Body of pancreas (tissue), 4 donors: ENCODE measurements around the gene ASAP3. TPM values are rescaled to one million over a fixed set of nuclear protein-coding genes. Genes with fewer than 3 reads are reported as not detected.

Experiments
- ATAC-seq: fragments of 150-250 bp; one replicate; pipeline ENCODE4 v1.9.1; 2016
- DNase-seq, 4 donors: peaks; one replicate each; pipeline ENCODE4 v3.0.0-alpha.2; 2019
- H3K27ac ChIP-seq, 4 donors: fragments of 200-600 bp; sonication (generic); 1 replicate in 3 of 4; 2 replicates in 1 of 4; pipeline versions ENCODE4 v1.5.1 to v1.6.1; 2016 to 2019; ENCODE audit warnings: mild to moderate bottlenecking in 1 of 4, mixed read lengths in 1 of 4, moderate library complexity in 1 of 4
- H3K27me3 ChIP-seq, 2 donors: fragments of 200-600 bp; sonication (generic); one replicate each; pipeline ENCODE4 v1.6.0; 2016; ENCODE audit warnings: mild to moderate bottlenecking in 1 of 2
- H3K36me3 ChIP-seq, 2 donors: fragments of 200-600 bp; sonication (generic); replicated peaks in 1 of 2; 2 replicates each; pipeline ENCODE4 v1.5.1; 2016; ENCODE audit warnings: low read depth in 2 of 2; ENCODE audit not compliant: insufficient read depth in 1 of 2
- H3K4me1 ChIP-seq: fragments of 200-600 bp; sonication (generic); one replicate; pipeline ENCODE4 v1.6.0; 2016
- H3K4me3 ChIP-seq, 2 donors: fragments of 200-600 bp; sonication (generic); 1 replicate in 1 of 2; 2 replicates in 1 of 2; pipeline ENCODE4 v1.5.1; 2016 to 2019
- H3K9me3 ChIP-seq, 3 donors: fragments of 200-600 bp; sonication (generic); 1 replicate in 2 of 3; 2 replicates in 1 of 3; pipeline ENCODE4 v1.5.1; 2016
- CTCF ChIP-seq, 7 experiments: fragments of 450-650 bp in 4 of 7; fragments of 200-600 bp in 3 of 7; sonication (generic) in 3 of 7; IDR thresholded peaks; one replicate each; pipeline ENCODE4 v1.5.1; 2016 to 2019; ENCODE audit warnings: antibody characterized with exemption in 7 of 7
- POLR2A ChIP-seq, 3 donors: fragments of 450-650 bp; IDR thresholded peaks; one replicate each; pipeline ENCODE4 v1.6.1; 2016; ENCODE audit warnings: antibody characterized with exemption in 3 of 3, mild to moderate bottlenecking in 2 of 3
- WGBS, 2 donors: methylation state at CpG; one replicate each; pipeline ENCODE4 v1.1.5; 2017; 5-methylcytosine and 5-hydroxymethylcytosine counted together
- intact Hi-C: fragments of 100-400 bp; cut with DNase I; formaldehyde crosslinking; loops from one replicate; pipeline ENCODE4 v1.15.1; 2023
- total RNA-seq, 2 donors: library from RNA; depleted of rRNA; stranded (reverse); fragments of >200 nt; gene quantifications; one replicate each; pipeline ENCODE4 v1.1.0, GENCODE V29; 2016

ASAP3 gene
- total RNA-seq, 2 donors from 2014 or later, result 27.4 to 39.4 TPM

- peak in 1 of 4 donors; percentile 6 for DNase-seq
- Histone ChIP-seq H3K27ac (no peak overlapping the region), H3K36me3 (no peaks in the 10 kb centered on the region), H3K27me3 (no peaks in the 10 kb centered on the region), H3K9me3 (no peaks in the 10 kb centered on the region), H3K4me1 (peaks cover 31% of the 10 kb centered on the region), H3K4me3 (no peak overlapping the region)
- intact Hi-C loops, result no loop called here
- 2 to 15% methylated on average over 6 to 22 of the region's 22 CpGs for WGBS, 2 donors
- TF ChIP-seq CTCF (IDR thresholded peaks at IDR 0.05), result no peak
- TF ChIP-seq POLR2A (IDR thresholded peaks at IDR 0.05), result no peak
- no peak for ATAC-seq
Measured at GRCh38 chr1:23530087-23530746, 46.2 kb upstream of the ASAP3 start.

- Histone ChIP-seq H3K27ac (no peak overlapping the region), H3K9me3 (no peaks in the 10 kb centered on the region), H3K36me3 (no peaks in the 10 kb centered on the region), H3K27me3 (no peaks in the 10 kb centered on the region), H3K4me3 (no peak overlapping the region), H3K4me1 (peaks cover 31% of the 10 kb centered on the region)
- no peak for TF ChIP-seq CTCF (IDR thresholded peaks at IDR 0.05)
- no peak for TF ChIP-seq POLR2A (IDR thresholded peaks at IDR 0.05)
- WGBS, 2 donors, result 39 to 59% methylated on average over 7 to 8 of the region's 8 CpGs
- DNase-seq (peak in 1 of 4 donors; percentile 10), ATAC-seq (no peak)
- intact Hi-C loops, result no loop called here
Measured at GRCh38 chr1:23529146-23530086, 45.4 kb upstream of the ASAP3 start.

- Histone ChIP-seq H3K36me3 (no peaks in the 10 kb centered on the region), H3K27ac (peak overlapping the region in 1 of 4 donors; percentile 30), H3K9me3 (no peaks in the 10 kb centered on the region), H3K27me3 (no peaks in the 10 kb centered on the region), H3K4me3 (no peak overlapping the region), H3K4me1 (peaks cover 31% of the 10 kb centered on the region)
- intact Hi-C loops, result no loop called here
- no peak for TF ChIP-seq CTCF (IDR thresholded peaks at IDR 0.05)
- TF ChIP-seq POLR2A (IDR thresholded peaks at IDR 0.05), result no peak
- ATAC-seq, result peak; percentile 64
- peak; percentile 83 to 89 (median 85) for DNase-seq
- 9 to 11% methylated on average over 9 of the region's 9 CpGs for WGBS, 2 donors
Measured at GRCh38 chr1:23528250-23528978, 44.4 kb upstream of the ASAP3 start.

- H3K4me3 ChIP-seq, result no peak overlapping the region
- peaks cover 31% of the 10 kb centered on the region for H3K4me1 ChIP-seq
- intact Hi-C loops, result no loop called here
- no peak overlapping the region for H3K27ac ChIP-seq
- ATAC-seq (no peak), DNase-seq (no peak)
- WGBS, 2 donors, result 53 to 62% methylated on average over 6 of the region's 6 CpGs
- H3K27me3 ChIP-seq, result no peaks in the 10 kb centered on the region
- TF ChIP-seq CTCF (IDR thresholded peaks at IDR 0.05) (no peak), POLR2A (IDR thresholded peaks at IDR 0.05) (no peak)
- H3K36me3 ChIP-seq, result no peaks in the 10 kb centered on the region
- no peaks in the 10 kb centered on the region for H3K9me3 ChIP-seq
Measured at GRCh38 chr1:23527900-23528249, 43.9 kb upstream of the ASAP3 start.
